Measurements from ENCODE around the gene ADAMTSL1. TPM values are rescaled to one million over a fixed set of nuclear protein-coding genes. Genes with fewer than 3 reads are reported as not detected.

Gene ADAMTSL1
- total and polyA plus RNA-seq, 2 of the 13 experiments (the other 11 are each of a cell fraction or from before 2014, with no cell fraction given): not detected

- no peaks in the 10 kb centered on the region for H3K36me3 ChIP-seq (replicated peaks in 1 of 2; ENCODE audit: control insufficient read depth in 1 of 2, insufficient read depth in 2 of 2, low read length in 2 of 2)
- no peak for ATAC-seq
- H3K4me1 ChIP-seq (ENCODE audit: insufficient read depth, low read length): no peaks in the 10 kb centered on the region
- DNase-seq (ENCODE audit: low spot score): no peak
- POLR2A ChIA-PET: no interaction called here
- H3K27ac ChIP-seq (ENCODE audit: extremely low read length, insufficient read depth, low read length): no peak overlapping the region
- H3K4me2 ChIP-seq (ENCODE audit: low read depth, low read length): no peak overlapping the region
- no peaks in the 10 kb centered on the region for H4K20me1 ChIP-seq (ENCODE audit: insufficient read depth, low read length)
- H3K9ac ChIP-seq (ENCODE audit: insufficient read depth, low read depth, low read length): no peak overlapping the region
- CTCF ChIA-PET (ENCODE audit: low intra/inter-chr PET ratio, low total read pairs): no interaction called here
- H3K4me3 ChIP-seq (replicated peaks in 1 of 3; ENCODE audit: insufficient read depth in 1 of 3, low read depth in 2 of 3, low read length in 3 of 3): no peak overlapping the region
- H2AFZ ChIP-seq (ENCODE audit: low read length): no peak overlapping the region
- no TSS peak for BruUV-seq (replicated peaks)
- intact Hi-C loops (cut with micrococcal nuclease; ENCODE audit: unreplicated experiment): no loop called here
- FAIRE-seq: no peak
- no peaks in the 10 kb centered on the region for H3K27me3 ChIP-seq (ENCODE audit: control insufficient read depth in 1 of 2, insufficient read depth in 2 of 2, low read length in 2 of 2)
- in situ Hi-C loops (cut with HindIII; ENCODE audit: extremely low pct_ligation_motif_present, low pct_unique_long_range_greater_than_20kb): no loop called here
- no peaks in the 10 kb centered on the region for H3K79me2 ChIP-seq (ENCODE audit: insufficient read depth, low read length)
- no peaks in the 10 kb centered on the region for H3K9me3 ChIP-seq (ENCODE audit: low read length)
- WGBS (ENCODE audit: low lambda C conversion rate): 46% methylated on average over 2 of the region's 2 CpGs
- TF ChIP-seq NR2F2 (IDR thresholded peaks at IDR 0.05; ENCODE audit: borderline replicate concordance, low read depth) (no peak), NFE2L1 (CRISPR knock-in tag; IDR thresholded peaks at IDR 0.05; ENCODE audit: borderline replicate concordance) (no peak), ZNF703 (CRISPR knock-in tag; IDR thresholded peaks at IDR 0.05; ENCODE audit: borderline replicate concordance) (no peak), KIAA2018 (CRISPR knock-in tag; IDR thresholded peaks at IDR 0.05; ENCODE audit: borderline replicate concordance) (no peak), RXRB (CRISPR knock-in tag; IDR thresholded peaks at IDR 0.05; ENCODE audit: borderline replicate concordance) (no peak), MEIS2 (CRISPR knock-in tag; IDR thresholded peaks at IDR 0.05) (no peak), DNMT3B (CRISPR knock-in tag; conservative IDR thresholded peaks at IDR 0.05) (no peak), ZNF556 (CRISPR knock-in tag; IDR thresholded peaks at IDR 0.05; ENCODE audit: borderline replicate concordance) (no peak), ZNF841 (CRISPR knock-in tag; IDR thresholded peaks at IDR 0.05; ENCODE audit: borderline replicate concordance) (no peak), NFE2L2 (IDR thresholded peaks at IDR 0.05; ENCODE audit: low read length) (no peak), ZNF747 (CRISPR knock-in tag; IDR thresholded peaks at IDR 0.05; ENCODE audit: borderline replicate concordance) (no peak)
- TF ChIP-seq, protein P1, sequence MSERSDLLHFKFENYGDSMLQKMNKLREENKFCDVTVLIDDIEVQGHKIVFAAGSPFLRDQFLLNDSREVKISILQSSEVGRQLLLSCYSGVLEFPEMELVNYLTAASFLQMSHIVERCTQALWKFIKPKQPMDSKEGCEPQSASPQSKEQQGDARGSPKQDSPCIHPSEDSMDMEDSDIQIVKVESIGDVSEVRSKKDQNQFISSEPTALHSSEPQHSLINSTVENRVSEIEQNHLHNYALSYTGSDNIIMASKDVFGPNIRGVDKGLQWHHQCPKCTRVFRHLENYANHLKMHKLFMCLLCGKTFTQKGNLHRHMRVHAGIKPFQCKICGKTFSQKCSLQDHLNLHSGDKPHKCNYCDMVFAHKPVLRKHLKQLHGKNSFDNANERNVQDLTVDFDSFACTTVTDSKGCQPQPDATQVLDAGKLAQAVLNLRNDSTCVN (CRISPR knock-in tag; IDR thresholded peaks at IDR 0.05; ENCODE audit: borderline replicate concordance): no peak
- TF ChIP-seq, protein P2, sequence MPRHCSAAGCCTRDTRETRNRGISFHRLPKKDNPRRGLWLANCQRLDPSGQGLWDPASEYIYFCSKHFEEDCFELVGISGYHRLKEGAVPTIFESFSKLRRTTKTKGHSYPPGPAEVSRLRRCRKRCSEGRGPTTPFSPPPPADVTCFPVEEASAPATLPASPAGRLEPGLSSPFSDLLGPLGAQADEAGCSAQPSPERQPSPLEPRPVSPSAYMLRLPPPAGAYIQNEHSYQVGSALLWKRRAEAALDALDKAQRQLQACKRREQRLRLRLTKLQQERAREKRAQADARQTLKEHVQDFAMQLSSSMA (CRISPR knock-in tag; IDR thresholded peaks at IDR 0.05): no peak
- TF ChIP-seq, protein P3, sequence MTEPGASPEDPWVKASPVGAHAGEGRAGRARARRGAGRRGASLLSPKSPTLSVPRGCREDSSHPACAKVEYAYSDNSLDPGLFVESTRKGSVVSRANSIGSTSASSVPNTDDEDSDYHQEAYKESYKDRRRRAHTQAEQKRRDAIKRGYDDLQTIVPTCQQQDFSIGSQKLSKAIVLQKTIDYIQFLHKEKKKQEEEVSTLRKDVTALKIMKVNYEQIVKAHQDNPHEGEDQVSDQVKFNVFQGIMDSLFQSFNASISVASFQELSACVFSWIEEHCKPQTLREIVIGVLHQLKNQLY (CRISPR knock-in tag; IDR thresholded peaks at IDR 0.05): no peak
Observed at GRCh38 chr9:18485714-18486113, 11.8 kb downstream of the ADAMTSL1 start.

All from HepG2 (cell line).